Central memory CD8-positive, alpha-beta T cell (primary cell): Measurements from ENCODE around the gene SCLT1.

Experiments used
- ATAC-seq: fragments of 150-1000 bp; cut with Tn5 transposase; replicated peaks from 2 replicates; pipeline ENCODE4 v1.10.0; 2022; ENCODE audit warnings: mild to moderate bottlenecking, moderate FRiP score, moderate number of reproducible peaks; ENCODE audit not compliant: poor library complexity, severe bottlenecking; ENCODE audit errors: extremely low read depth
- DNase-seq, 2 donors: peaks; one replicate each; pipeline ENCODE4 v3.0.0; 2021; ENCODE audit warnings: low spot score in 2 of 2
- H3K27ac Mint-ChIP-seq: one replicate; pipeline ENCODE4 v1.8.0; 2022; ENCODE audit warnings: low read depth, mild to moderate bottlenecking, moderate library complexity, mixed read lengths
- H3K27me3 Mint-ChIP-seq: one replicate; pipeline ENCODE4 v1.8.0; 2022; ENCODE audit warnings: mixed read lengths
- H3K36me3 Mint-ChIP-seq: one replicate; pipeline ENCODE4 v1.8.0; 2022; ENCODE audit warnings: mild to moderate bottlenecking, moderate library complexity, mixed read lengths; ENCODE audit not compliant: insufficient read depth
- H3K4me1 Mint-ChIP-seq: one replicate; pipeline ENCODE4 v1.8.0; 2022; ENCODE audit warnings: mixed read lengths
- H3K4me3 Mint-ChIP-seq: one replicate; pipeline ENCODE4 v1.8.0; 2022; ENCODE audit warnings: mild to moderate bottlenecking, moderate library complexity, mixed read lengths
- H3K9me3 Mint-ChIP-seq: one replicate; pipeline ENCODE4 v1.8.0; 2022; ENCODE audit warnings: mixed read lengths

SCLT1 gene

GRCh38 chr4:128861856-128862518 is 231.4 kb downstream of the SCLT1 start:
- peak overlapping the region; percentile 78 for H3K27ac Mint-ChIP-seq
- no peaks in the 10 kb centered on the region for H3K27me3 Mint-ChIP-seq
- ATAC-seq (no peak), DNase-seq (no peak)
- H3K4me1 Mint-ChIP-seq = peaks cover 44% of the 10 kb centered on the region
- no peaks in the 10 kb centered on the region for H3K9me3 Mint-ChIP-seq
- peaks cover 45% of the 10 kb centered on the region for H3K36me3 Mint-ChIP-seq
- H3K4me3 Mint-ChIP-seq = peak overlapping the region; percentile 53

GRCh38 chr4:128859887-128860677 is 233.3 kb downstream of the SCLT1 start:
- no peak for ATAC-seq
- H3K9me3 Mint-ChIP-seq = no peaks in the 10 kb centered on the region
- H3K4me3 Mint-ChIP-seq = no peak overlapping the region
- H3K36me3 Mint-ChIP-seq = peaks cover 56% of the 10 kb centered on the region
- peaks cover 35% of the 10 kb centered on the region for H3K4me1 Mint-ChIP-seq
- H3K27me3 Mint-ChIP-seq = no peaks in the 10 kb centered on the region
- peak overlapping the region; percentile 23 for H3K27ac Mint-ChIP-seq
- DNase-seq = no peak

GRCh38 chr4:128858879-128859671 is 234.3 kb downstream of the SCLT1 start:
- no peak overlapping the region for H3K27ac Mint-ChIP-seq
- peaks cover 57% of the 10 kb centered on the region for H3K36me3 Mint-ChIP-seq
- H3K4me3 Mint-ChIP-seq = no peak overlapping the region
- H3K27me3 Mint-ChIP-seq = no peaks in the 10 kb centered on the region
- peaks cover 45% of the 10 kb centered on the region for H3K4me1 Mint-ChIP-seq
- DNase-seq (no peak), ATAC-seq (no peak)
- no peaks in the 10 kb centered on the region for H3K9me3 Mint-ChIP-seq

GRCh38 chr4:128856246-128856645 is 237.1 kb downstream of the SCLT1 start:
- peaks cover 54% of the 10 kb centered on the region for H3K36me3 Mint-ChIP-seq
- no peak for ATAC-seq
- peaks cover 33% of the 10 kb centered on the region for H3K4me1 Mint-ChIP-seq
- DNase-seq = no peak
- no peak overlapping the region for H3K4me3 Mint-ChIP-seq
- no peaks in the 10 kb centered on the region for H3K9me3 Mint-ChIP-seq
- H3K27ac Mint-ChIP-seq = no peak overlapping the region
- H3K27me3 Mint-ChIP-seq = no peaks in the 10 kb centered on the region

- H3K36me3 Mint-ChIP-seq = peaks cover 55% of the 10 kb centered on the region
- H3K27ac Mint-ChIP-seq = peak overlapping the region; percentile 93
- H3K4me1 Mint-ChIP-seq = peaks cover 28% of the 10 kb centered on the region
- DNase-seq (no peak), ATAC-seq (no peak)
- H3K9me3 Mint-ChIP-seq = no peaks in the 10 kb centered on the region
- H3K27me3 Mint-ChIP-seq = no peaks in the 10 kb centered on the region
- no peak overlapping the region for H3K4me3 Mint-ChIP-seq
Observed at GRCh38 chr4:128855621-128856020, 237.7 kb downstream of the SCLT1 start.

GRCh38 chr4:128854433-128854832 is 238.9 kb downstream of the SCLT1 start:
- DNase-seq (peak in 1 of 2 donors; percentile 53), ATAC-seq (peak; percentile 99)
- Mint-ChIP-seq H3K36me3 (peaks cover 61% of the 10 kb centered on the region), H3K9me3 (no peaks in the 10 kb centered on the region), H3K27me3 (no peaks in the 10 kb centered on the region), H3K4me1 (peaks cover 27% of the 10 kb centered on the region), H3K27ac (peak overlapping the region; percentile 93), H3K4me3 (peak overlapping the region; percentile 59)

GRCh38 chr4:128853741-128854140 is 239.6 kb downstream of the SCLT1 start:
- Mint-ChIP-seq H3K4me3 (peak overlapping the region; percentile 59), H3K36me3 (peaks cover 63% of the 10 kb centered on the region), H3K27me3 (no peaks in the 10 kb centered on the region), H3K9me3 (no peaks in the 10 kb centered on the region), H3K27ac (peak overlapping the region; percentile 93), H3K4me1 (peaks cover 27% of the 10 kb centered on the region)
- DNase-seq (no peak), ATAC-seq (no peak)

GRCh38 chr4:128850252-128850651 is 243.1 kb downstream of the SCLT1 start:
- H3K27ac Mint-ChIP-seq = no peak overlapping the region
- no peaks in the 10 kb centered on the region for H3K27me3 Mint-ChIP-seq
- peaks cover 32% of the 10 kb centered on the region for H3K4me1 Mint-ChIP-seq
- H3K36me3 Mint-ChIP-seq = peaks cover 63% of the 10 kb centered on the region
- no peaks in the 10 kb centered on the region for H3K9me3 Mint-ChIP-seq
- no peak for ATAC-seq
- DNase-seq = no peak
- H3K4me3 Mint-ChIP-seq = no peak overlapping the region

- no peaks in the 10 kb centered on the region for H3K27me3 Mint-ChIP-seq
- H3K4me1 Mint-ChIP-seq = peaks cover 16% of the 10 kb centered on the region
- H3K9me3 Mint-ChIP-seq = no peaks in the 10 kb centered on the region
- H3K4me3 Mint-ChIP-seq = no peak overlapping the region
- DNase-seq (no peak), ATAC-seq (no peak)
- H3K36me3 Mint-ChIP-seq = peaks cover 64% of the 10 kb centered on the region
- peak overlapping the region; percentile 44 for H3K27ac Mint-ChIP-seq
Observed at GRCh38 chr4:128848461-128848860, 244.9 kb downstream of the SCLT1 start.

GRCh38 chr4:128847082-128847724 is 246.1 kb downstream of the SCLT1 start:
- H3K9me3 Mint-ChIP-seq = no peaks in the 10 kb centered on the region
- peaks cover 69% of the 10 kb centered on the region for H3K36me3 Mint-ChIP-seq
- peak overlapping the region; percentile 49 for H3K27ac Mint-ChIP-seq
- H3K27me3 Mint-ChIP-seq = no peaks in the 10 kb centered on the region
- ATAC-seq = no peak
- H3K4me1 Mint-ChIP-seq = peaks cover 20% of the 10 kb centered on the region
- H3K4me3 Mint-ChIP-seq = no peak overlapping the region
- no peak for DNase-seq

GRCh38 chr4:128846063-128846462 is 247.3 kb downstream of the SCLT1 start:
- peaks cover 28% of the 10 kb centered on the region for H3K4me1 Mint-ChIP-seq
- peak overlapping the region; percentile 49 for H3K27ac Mint-ChIP-seq
- H3K9me3 Mint-ChIP-seq = no peaks in the 10 kb centered on the region
- no peak overlapping the region for H3K4me3 Mint-ChIP-seq
- DNase-seq = no peak
- peaks cover 64% of the 10 kb centered on the region for H3K36me3 Mint-ChIP-seq
- ATAC-seq = no peak
- H3K27me3 Mint-ChIP-seq = no peaks in the 10 kb centered on the region

GRCh38 chr4:128844931-128845330 is 248.4 kb downstream of the SCLT1 start:
- Mint-ChIP-seq H3K27ac (peak overlapping the region; percentile 23), H3K27me3 (no peaks in the 10 kb centered on the region), H3K36me3 (peaks cover 61% of the 10 kb centered on the region), H3K9me3 (no peaks in the 10 kb centered on the region), H3K4me1 (peaks cover 38% of the 10 kb centered on the region), H3K4me3 (no peak overlapping the region)
- ATAC-seq (no peak), DNase-seq (no peak)
